DND-41 (cell line): ENCODE results near the gene EPB41L5.

Experiments used
- EZH2 ChIP-seq: IDR thresholded peaks from 3 replicates; pipeline ENCODE4 v1.6.1; 2012; ENCODE audit warnings: borderline replicate concordance, low read depth, mild to moderate bottlenecking, moderate library complexity, low read length, inconsistent platforms; ENCODE audit not compliant: severe bottlenecking
- TF ChIP-seq, protein P1 (sequence below): IDR thresholded peaks from 2 replicates; pipeline ENCODE4 v1.5.1; 2012; ENCODE audit warnings: borderline replicate concordance, low read length, moderate library complexity, mild to moderate bottlenecking; ENCODE audit not compliant: poor library complexity, severe bottlenecking; ENCODE audit errors: extremely low read depth

DNA sequence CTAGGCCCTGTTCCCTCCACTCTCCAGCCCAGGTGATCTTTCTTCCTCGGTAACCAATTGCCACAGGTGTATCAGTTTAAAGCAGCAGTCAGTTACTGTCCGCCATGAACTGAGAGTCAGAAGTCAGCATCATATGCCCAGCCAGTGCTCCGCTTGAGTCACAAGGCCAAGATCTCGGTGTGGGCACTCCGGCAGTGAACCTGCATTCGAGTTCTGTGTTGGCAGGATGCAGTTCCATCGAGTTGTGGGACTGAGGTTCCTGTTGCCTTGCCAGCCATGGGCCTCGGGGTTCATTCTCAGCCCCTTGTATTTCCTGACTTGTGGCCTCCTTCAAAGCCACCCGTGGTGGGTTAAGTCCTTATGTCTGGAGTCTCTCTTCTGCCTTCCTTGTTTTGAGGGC lies 213.4 kb downstream of the EPB41L5 start:
- TF ChIP-seq, protein P1, sequence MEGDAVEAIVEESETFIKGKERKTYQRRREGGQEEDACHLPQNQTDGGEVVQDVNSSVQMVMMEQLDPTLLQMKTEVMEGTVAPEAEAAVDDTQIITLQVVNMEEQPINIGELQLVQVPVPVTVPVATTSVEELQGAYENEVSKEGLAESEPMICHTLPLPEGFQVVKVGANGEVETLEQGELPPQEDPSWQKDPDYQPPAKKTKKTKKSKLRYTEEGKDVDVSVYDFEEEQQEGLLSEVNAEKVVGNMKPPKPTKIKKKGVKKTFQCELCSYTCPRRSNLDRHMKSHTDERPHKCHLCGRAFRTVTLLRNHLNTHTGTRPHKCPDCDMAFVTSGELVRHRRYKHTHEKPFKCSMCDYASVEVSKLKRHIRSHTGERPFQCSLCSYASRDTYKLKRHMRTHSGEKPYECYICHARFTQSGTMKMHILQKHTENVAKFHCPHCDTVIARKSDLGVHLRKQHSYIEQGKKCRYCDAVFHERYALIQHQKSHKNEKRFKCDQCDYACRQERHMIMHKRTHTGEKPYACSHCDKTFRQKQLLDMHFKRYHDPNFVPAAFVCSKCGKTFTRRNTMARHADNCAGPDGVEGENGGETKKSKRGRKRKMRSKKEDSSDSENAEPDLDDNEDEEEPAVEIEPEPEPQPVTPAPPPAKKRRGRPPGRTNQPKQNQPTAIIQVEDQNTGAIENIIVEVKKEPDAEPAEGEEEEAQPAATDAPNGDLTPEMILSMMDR, result no peak
- TF ChIP-seq EZH2, result no peak
